ENCODE measurements around the gene NUCB2.
"Not testable (repeated sequence)": the region's sequence is repeated elsewhere in the genome, so short reads cannot be mapped to it uniquely, and the experiment has no call there.

NUCB2 gene

DNA sequence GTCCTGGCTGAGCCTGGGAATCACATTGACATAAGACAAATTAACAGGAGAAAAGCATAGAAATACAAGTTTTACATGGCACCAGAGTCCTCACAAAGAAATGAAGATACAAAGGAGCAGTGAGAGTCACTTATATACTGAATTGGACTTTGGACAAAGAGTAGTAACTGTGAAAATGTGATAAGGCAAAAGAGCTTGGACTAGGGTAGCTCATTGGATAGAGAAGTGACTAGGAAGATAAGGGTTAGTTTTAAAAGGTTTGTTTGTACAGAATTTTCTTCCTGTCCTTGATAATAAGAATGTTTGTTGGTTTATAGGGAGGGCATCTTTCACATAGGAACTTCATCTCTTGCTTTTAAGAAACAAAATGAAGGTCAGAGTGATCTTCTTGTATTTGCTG lies 17.9 kb upstream of the NUCB2 start:
- DNase-seq (ENCODE audit: low read depth) = no peak
- H3K4me3 ChIP-seq (ENCODE audit: control insufficient read depth, low read depth, low read length) = no peak overlapping the region
- TF ChIP-seq, protein P1, sequence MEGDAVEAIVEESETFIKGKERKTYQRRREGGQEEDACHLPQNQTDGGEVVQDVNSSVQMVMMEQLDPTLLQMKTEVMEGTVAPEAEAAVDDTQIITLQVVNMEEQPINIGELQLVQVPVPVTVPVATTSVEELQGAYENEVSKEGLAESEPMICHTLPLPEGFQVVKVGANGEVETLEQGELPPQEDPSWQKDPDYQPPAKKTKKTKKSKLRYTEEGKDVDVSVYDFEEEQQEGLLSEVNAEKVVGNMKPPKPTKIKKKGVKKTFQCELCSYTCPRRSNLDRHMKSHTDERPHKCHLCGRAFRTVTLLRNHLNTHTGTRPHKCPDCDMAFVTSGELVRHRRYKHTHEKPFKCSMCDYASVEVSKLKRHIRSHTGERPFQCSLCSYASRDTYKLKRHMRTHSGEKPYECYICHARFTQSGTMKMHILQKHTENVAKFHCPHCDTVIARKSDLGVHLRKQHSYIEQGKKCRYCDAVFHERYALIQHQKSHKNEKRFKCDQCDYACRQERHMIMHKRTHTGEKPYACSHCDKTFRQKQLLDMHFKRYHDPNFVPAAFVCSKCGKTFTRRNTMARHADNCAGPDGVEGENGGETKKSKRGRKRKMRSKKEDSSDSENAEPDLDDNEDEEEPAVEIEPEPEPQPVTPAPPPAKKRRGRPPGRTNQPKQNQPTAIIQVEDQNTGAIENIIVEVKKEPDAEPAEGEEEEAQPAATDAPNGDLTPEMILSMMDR (conservative IDR thresholded peaks at IDR 0.05; ENCODE audit: control insufficient read depth, insufficient read depth, low read depth, low read length) = no peak

DNA sequence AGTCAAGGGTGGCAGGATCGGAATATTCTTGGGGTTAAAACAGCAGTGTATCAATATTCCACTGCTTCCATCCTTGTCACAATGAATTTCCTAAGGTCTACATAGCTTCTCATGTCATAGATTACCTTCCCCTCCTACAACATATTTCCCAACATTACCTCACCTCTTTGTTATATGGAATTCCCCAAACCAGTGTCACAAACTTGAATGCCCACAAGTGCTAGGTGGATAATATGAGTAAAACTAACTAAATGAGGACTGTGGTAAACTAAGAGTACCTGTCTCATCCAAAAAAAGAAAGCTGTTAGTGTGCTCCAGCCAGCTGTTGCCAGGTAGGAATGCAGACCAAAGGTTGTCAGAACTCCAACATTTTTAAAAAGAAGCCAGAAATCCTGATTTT lies 17.0 kb upstream of the NUCB2 start:
- TF ChIP-seq, protein P1 (conservative IDR thresholded peaks at IDR 0.05; ENCODE audit: control insufficient read depth, insufficient read depth, low read depth, low read length) = no peak
- DNase-seq (ENCODE audit: low read depth) = no peak
- no peak overlapping the region for H3K4me3 ChIP-seq (ENCODE audit: control insufficient read depth, low read depth, low read length)

DNA sequence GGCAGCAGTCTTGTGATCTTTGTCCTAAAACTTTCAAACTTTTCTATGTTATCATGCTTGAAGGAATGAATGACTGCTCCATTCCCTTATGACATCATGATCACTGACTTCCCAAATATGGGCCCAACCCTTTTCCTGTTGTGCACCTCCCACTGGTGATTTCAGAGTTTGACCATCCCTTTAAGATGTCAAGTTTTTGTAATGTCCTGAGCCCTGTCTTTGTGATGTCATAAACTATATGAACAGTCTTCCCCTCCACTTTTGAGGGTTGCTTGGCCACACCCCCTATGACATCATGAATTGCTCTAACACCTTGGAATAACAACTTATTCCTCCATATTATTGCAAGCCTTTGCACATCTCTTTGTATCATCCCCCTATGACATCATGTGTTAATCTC lies 16.5 kb upstream of the NUCB2 start:
- H3K4me3 ChIP-seq (ENCODE audit: control insufficient read depth, low read depth, low read length) = no peak overlapping the region
- peak; percentile 11 for DNase-seq (ENCODE audit: low read depth)
- TF ChIP-seq, protein P1 (conservative IDR thresholded peaks at IDR 0.05; ENCODE audit: control insufficient read depth, insufficient read depth, low read depth, low read length) = no peak

DNA sequence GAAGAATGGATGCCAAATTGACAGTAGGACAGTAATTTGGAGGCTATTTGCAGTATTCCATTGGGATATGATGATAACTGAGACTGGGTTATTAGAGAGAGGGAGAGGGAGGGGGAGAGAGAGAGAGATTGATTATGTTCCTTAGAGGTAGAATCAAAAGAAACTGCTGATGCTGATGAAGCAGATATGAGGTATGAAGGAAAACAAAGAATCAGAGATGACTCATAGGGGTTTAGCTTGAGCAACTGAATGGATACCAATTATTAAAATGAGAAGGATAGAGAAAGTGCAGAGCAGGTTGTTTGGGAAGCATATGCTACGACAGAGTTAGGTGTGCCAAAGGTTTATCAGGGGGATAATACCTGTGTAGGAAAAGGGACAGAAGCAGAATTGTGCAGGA lies 12.8 kb upstream of the NUCB2 start:
- TF ChIP-seq, protein P1 (conservative IDR thresholded peaks at IDR 0.05; ENCODE audit: control insufficient read depth, insufficient read depth, low read depth, low read length) = no peak
- H3K4me3 ChIP-seq (ENCODE audit: control insufficient read depth, low read depth, low read length) = no peak overlapping the region
- DNase-seq (ENCODE audit: low read depth) = peak; percentile 71

DNA sequence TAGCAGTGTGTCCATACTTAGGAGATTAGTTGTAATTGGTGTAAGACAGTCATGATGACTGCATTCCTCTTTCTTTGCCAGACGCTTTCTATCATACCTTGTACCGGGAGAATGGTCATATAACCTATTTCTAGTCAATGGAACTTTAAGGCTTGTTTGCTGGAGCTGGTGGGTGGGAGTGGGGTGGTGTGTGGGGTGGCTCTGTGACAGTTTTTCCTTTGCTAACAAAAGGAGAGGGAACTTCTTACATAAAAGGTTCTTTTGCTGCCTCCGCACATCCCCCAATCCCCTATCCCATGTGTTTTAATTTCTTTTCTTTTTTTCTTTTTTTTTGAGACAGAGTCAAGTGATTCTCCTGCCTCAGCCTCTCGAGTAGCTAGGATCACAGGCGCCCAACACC lies 9.8 kb upstream of the NUCB2 start:
- TF ChIP-seq, protein P1 (conservative IDR thresholded peaks at IDR 0.05; ENCODE audit: control insufficient read depth, insufficient read depth, low read depth, low read length) = no peak
- no peak overlapping the region for H3K4me3 ChIP-seq (ENCODE audit: control insufficient read depth, low read depth, low read length)
- DNase-seq (ENCODE audit: low read depth) = no peak

DNA sequence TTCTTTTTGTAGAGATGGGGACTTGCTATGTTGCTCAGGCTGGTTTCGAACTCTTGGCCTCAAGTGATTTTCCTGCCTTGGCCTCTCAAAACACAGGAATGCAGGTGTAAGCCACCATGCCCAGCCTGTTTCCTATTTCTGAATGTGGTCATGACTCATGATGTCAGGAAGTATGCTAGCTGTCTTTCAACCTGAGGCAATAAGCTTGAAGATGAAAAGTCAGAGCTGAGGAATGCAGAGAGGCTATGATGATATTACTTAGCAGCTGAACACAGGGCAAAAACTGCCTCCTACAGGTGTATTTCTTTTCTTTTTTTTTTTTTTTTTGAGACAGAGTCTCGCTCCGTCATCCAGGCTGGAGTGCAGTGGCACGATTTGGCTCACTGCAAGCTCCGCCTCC lies 9.0 kb upstream of the NUCB2 start:
- TF ChIP-seq, protein P1 (conservative IDR thresholded peaks at IDR 0.05; ENCODE audit: control insufficient read depth, insufficient read depth, low read depth, low read length) = no peak
- peak; percentile 71 for DNase-seq (ENCODE audit: low read depth)
- H3K4me3 ChIP-seq (ENCODE audit: control insufficient read depth, low read depth, low read length) = no peak overlapping the region

DNA sequence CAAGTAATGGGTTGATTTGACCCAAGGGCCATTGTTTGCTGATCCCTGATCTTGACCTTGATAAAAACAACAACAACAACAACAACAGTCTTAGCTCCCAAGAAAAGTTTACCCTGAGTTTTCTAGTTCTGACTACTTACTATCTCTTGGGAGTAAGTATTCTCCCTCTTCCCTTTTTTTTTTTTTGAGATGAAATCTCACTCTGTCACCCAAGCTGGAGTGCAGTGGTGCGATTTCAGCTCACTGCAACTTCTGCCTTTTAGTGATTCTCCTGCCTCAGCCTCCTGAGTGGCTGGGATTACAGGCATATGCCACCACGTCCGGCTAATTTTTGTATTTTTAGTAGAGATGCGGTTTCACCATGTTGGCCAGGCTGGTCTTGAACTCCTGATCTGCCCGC lies 8.0 kb upstream of the NUCB2 start:
- not testable (repeated sequence) for DNase-seq (ENCODE audit: low read depth); H3K4me3 ChIP-seq (ENCODE audit: control insufficient read depth, low read depth, low read length)
